Measurements from ENCODE around the gene PPP1R3F. TPM values are rescaled to one million over a fixed set of nuclear protein-coding genes. Genes with fewer than 3 reads are reported as not detected.

Gene PPP1R3F, protein sequence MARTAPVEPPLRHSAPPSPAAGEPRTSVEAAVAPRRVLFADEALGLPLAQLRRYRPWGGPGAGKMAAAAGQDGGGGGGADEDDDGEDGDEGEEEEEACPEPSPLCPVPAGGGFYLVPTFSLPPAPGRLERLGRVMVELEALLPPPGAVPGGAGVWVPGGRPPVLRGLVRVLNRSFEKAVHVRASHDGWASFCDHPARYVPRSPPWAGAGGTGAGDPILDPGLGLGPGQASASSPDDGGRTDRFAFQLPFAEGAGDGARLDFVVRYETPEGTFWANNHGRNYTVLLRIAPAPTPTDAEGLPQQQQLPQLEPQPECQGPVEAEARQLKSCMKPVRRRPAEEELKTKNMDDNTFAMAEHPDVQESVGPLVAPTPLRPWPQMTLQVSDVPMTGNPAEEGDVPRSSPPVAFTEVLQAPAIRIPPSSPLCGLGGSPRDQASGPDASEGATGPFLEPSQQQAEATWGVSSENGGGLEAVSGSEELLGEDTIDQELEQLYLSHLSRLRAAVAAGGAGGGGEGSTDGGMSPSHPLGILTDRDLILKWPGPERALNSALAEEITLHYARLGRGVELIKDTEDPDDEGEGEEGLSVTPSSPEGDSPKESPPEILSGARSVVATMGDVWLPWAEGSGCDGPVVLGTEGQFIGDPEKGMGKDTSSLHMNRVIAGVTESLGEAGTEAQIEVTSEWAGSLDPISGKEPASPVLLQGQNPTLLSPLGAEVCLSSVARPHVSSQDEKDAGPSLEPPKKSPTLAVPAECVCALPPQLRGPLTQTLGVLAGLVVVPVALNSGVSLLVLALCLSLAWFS
- total RNA-seq = 0.93 and 1.9 TPM in 2 replicates

DNA sequence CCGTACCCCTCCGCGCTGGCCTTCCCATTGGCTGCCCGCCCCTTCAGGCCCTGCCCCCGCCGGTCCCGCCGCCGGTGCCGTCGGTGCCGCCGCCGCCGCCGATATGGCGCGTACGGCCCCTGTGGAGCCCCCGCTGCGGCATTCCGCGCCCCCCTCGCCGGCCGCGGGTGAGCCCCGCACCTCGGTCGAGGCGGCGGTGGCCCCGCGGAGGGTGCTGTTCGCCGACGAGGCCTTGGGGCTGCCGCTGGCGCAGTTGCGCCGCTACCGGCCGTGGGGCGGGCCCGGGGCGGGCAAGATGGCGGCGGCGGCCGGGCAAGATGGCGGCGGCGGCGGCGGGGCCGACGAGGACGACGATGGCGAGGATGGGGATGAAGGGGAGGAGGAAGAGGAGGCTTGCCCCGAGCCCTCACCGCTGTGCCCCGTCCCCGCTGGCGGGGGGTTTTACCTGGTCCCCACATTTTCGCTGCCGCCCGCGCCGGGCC, at the start of gene PPP1R3F:
TSS of gene PPP1R3F (plus strand) at position 27 of the 482 bp plus-strand sequence. CDS start at position 104, 77 bp downstream.

DNA sequence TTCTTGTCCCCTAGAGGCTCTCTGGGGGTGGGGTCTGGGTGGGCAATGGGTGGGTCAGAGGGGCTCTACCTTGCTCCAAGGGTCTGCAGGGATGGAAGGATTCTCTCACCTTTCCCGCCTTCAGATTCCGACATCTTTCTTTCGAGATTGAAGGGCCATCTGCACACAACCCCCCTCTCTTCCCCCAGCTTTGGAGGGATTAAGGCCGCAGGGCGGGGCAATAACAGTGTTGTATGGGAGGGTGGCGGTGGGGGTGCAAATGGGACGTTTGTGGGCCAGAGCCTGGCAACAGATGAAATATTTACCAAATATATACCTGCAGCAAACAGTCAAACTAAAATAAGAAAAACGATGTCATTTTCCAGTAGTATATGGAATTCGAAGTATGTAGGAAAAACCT, 36.4 kb upstream of the PPP1R3F start, which contains the start of gene CACNA1F:
TSS of gene CACNA1F (minus strand) at position 165 of the 400 bp plus-strand sequence. CDS start at position 134, 31 bp downstream.

DNA sequence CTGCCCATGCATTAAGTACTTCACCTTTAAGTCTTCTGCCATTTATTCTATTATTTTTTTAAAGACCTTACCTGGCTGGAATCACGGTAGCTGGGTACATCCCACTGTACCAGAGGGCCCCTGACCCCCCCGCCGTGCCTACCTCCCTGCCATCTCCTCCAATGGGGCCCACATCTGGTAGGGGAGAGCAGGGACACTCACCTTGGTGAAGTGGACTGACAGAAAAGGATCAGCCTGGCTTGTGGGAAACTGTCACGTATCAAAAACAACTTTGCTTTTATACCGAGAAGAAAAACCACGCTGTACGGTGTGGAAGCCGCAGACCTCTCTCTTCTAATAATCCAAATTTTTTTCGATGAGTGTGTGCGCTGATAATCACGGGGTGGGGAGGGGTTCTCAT, 5.1 kb upstream of the PPP1R3F start, which contains the start of gene FOXP3:
TSS of gene FOXP3 (minus strand) at position 251 of the 400 bp plus-strand sequence. CDS start 6,205 bp downstream, outside the sequence.

DNA sequence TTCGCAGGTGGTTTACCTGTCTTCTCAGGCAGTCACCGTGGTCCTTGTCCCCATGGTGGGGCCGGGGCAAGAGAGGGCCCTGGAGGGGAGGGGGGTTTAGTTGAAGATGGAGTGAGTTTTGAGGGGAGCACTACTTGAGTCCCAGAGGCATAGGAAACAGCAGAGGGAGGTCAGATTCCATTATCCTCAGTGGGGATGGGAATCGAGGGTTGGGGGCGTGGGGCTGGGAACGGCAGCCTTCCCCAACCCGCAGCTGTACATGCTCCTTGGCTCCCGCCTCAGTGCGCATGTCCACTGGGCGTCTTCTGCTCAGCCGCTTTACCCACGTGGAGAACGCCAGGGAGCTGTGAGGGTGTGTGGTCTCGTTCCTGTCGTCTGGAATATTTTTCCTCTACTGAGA, 33.8 kb downstream of the PPP1R3F start, which contains the start of gene GAGE10:
TSS of gene GAGE10 (plus strand) at position 301 of the 400 bp plus-strand sequence. CDS start 1,214 bp downstream, outside the sequence.

DNA sequence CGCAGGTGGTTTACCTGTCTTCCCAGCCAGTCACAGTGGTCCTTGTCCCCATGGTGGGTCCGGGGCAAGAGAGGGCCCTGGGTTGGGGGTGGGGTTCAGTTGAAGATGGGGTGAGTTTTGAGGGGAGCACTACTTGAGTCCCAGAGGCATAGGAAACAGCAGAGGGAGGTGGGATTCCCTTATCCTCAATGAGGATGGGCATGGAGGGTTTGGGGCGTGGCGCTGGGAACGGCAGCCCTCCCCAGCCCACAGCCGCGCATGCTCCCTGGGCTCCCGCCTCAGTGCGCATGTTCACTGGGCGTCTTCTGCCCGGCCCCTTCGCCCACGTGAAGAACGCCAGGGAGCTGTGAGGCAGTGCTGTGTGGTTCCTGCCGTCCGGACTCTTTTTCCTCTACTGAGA, 52.1 kb downstream of the PPP1R3F start, which contains the start of gene GAGE12J:
TSS of gene GAGE12J (plus strand) at position 301 of the 400 bp plus-strand sequence. CDS start 1,157 bp downstream, outside the sequence.

DNA sequence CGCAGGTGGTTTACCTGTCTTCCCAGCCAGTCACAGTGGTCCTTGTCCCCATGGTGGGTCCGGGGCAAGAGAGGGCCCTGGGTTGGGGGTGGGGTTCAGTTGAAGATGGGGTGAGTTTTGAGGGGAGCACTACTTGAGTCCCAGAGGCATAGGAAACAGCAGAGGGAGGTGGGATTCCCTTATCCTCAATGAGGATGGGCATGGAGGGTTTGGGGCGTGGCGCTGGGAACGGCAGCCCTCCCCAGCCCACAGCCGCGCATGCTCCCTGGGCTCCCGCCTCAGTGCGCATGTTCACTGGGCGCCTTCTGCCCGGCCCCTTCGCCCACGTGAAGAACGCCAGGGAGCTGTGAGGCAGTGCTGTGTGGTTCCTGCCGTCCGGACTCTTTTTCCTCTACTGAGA, 61.7 kb downstream of the PPP1R3F start, which contains the start of gene GAGE13:
TSS of gene GAGE13 (plus strand) at position 301 of the 400 bp plus-strand sequence. CDS start 1,156 bp downstream, outside the sequence.

Other genes starting within 250 kb of the PPP1R3F start
- 25.9 and 36.5 TPM in 2 replicates for gene TFE3, start 226.4 kb upstream of the PPP1R3F start, total RNA-seq
- 1.1 and 1.2 TPM in 2 replicates for gene CCDC120, start 210.8 kb upstream of the PPP1R3F start, total RNA-seq
- 7.8 and 12.3 TPM in 2 replicates for gene PRAF2, start 195.8 kb upstream of the PPP1R3F start, total RNA-seq
- gene WDR45, start 189.9 kb upstream of the PPP1R3F start, total RNA-seq = 25.5 and 25.7 TPM in 2 replicates
- gene GPKOW, start 146.1 kb upstream of the PPP1R3F start, total RNA-seq = 17.8 and 19.5 TPM in 2 replicates
- gene MAGIX, start 107.0 kb upstream of the PPP1R3F start, total RNA-seq = 0.36 and 0.40 TPM in 2 replicates
- 56.9 and 83.6 TPM in 2 replicates for gene PLP2, start 97.9 kb upstream of the PPP1R3F start, total RNA-seq
- 4.8 and 7.5 TPM in 2 replicates for gene PRICKLE3, start 83.4 kb upstream of the PPP1R3F start, total RNA-seq
- 0.13 and 0.36 TPM in 2 replicates for gene SYP, start 69.6 kb upstream of the PPP1R3F start, total RNA-seq
- gene CACNA1F, start 36.5 kb upstream of the PPP1R3F start, total RNA-seq = not detected in 2 replicates
- gene CCDC22, start 34.3 kb upstream of the PPP1R3F start, total RNA-seq = 12.0 and 14.7 TPM in 2 replicates
- not detected in 2 replicates for gene FOXP3, start 5.1 kb upstream of the PPP1R3F start, total RNA-seq
- gene GAGE10, start 33.9 kb downstream of the PPP1R3F start, total RNA-seq = not detected in 2 replicates
- gene GAGE12J, start 52.2 kb downstream of the PPP1R3F start, total RNA-seq = not detected in 2 replicates
- not detected in 2 replicates for gene GAGE13, start 61.8 kb downstream of the PPP1R3F start, total RNA-seq